ENCODE measurements around the gene SPOCD1.

Gene SPOCD1

DNA sequence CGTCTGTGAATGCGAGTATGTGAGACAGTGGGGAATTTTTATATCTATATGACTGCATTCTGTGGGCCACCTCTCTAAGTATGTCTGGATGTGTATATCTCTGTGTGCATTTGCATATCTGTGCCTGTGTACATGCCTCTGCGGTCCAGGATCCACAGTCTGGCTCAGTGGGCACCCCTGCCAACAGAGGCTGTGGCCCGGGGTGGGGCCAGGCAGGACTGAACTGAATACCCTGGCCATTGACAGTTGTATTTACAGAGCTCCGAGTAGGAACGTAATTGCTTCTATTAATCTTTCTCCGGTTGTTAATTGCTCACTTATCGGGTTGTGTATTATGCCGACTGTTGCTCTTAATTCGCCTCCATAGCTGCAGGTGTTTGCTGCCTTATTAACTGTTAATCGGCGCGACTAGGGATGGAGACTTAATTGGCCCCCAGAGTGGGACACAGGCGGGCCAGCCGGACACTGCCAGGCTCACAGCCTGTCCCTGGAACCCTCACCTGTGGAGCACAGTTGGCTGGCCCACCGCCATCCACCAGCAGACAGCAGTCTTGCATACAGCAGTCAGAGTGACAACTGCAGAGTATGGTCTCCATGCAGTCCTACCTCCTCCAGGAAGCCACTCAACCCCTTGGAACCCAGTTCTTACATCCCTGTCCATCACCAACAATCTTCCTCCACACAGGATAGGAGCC is 29.3 kb downstream of the SPOCD1 start:
- DNase-seq = no peak

GRCh38 chr1:31785947-31786290 is 29.9 kb downstream of the SPOCD1 start:
- DNase-seq = no peak

- no peak for DNase-seq
Observed at GRCh38 chr1:31785020-31785946, 30.5 kb downstream of the SPOCD1 start.

DNA sequence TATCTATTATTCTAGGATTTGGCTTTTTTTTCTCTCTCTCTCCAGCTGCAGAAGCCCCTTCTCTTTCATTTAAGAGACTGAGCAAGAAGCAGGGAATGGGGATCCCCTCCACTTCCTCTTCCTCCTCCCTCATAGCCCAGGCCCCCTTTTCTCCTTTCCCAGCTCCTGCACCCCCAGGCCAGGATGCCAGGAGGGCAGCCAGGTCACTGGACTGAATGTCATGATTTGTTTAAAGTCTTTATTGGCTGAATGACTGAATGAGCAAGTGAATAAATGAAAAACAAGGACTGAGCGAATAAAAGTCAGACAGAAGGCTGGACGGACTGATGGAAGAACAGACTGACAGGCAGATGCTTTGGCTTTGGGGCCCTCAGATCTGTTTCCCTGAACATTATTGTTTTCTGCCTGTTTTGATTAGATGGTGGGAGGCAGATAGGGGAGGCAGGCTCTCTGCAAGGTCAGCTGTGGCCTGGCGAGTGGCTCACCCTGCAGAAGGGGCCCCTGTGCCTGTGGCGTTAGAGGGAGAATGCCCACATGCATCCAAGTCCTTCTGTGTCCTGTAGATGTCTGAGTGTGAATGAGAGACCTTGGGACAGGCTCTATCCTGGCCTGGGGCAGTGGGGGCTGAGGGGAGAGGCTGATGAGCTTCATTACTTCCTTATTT is 31.3 kb downstream of the SPOCD1 start:
- no peak for DNase-seq

GRCh38 chr1:31783846-31784245 is 32.0 kb downstream of the SPOCD1 start:
- DNase-seq = no peak

DNA sequence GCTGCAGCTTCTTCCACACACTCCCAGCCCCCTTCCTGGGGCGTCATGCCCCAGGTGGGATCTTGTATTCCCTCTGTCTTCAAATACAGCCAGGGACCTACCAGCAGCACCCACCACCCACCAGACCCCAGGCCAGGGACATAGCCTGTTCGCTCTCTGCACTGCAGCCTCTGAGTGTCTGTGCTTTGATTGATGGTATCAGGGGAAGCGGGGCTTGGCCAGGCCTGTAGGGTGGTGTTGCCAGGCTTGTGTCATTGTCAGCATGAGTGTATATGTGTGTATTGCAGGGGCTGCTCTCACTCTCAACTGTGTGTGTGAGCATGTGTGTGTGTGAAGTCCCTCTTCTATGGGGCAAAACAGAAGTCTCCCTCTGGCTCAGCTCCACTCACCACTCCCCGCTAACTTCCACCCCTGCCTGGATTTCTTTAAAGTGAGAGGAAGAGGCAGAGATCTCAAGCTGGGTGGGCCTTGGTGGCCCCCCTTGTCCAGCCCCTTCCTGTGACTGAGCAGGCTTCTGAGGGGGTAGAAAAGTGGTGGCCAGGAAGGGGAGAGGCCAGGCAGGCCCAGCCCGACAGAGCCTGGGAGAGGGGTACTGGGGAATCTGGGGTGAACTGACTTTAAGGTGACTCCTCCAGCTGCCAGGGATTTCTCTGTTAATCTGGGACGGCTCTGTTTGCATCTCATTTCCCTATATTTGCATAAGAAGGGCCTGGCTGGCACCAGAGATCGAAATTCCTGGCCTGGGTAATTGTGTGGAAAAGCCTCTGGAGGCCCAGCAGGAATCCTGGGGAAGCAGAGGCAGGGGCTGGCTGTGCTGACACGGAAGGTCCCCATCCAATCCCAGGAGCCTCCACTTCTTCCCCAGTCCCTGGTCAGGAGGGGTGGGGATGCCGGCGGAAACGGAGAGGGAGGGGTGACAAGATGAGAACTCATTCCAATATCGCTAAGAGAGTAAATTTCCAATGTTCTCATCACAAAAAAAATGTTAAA is 33.1 kb downstream of the SPOCD1 start:
- DNase-seq = no peak

- no peak for DNase-seq
Observed at GRCh38 chr1:31781756-31782371, 34.0 kb downstream of the SPOCD1 start.

GRCh38 chr1:31781138-31781755 is 34.6 kb downstream of the SPOCD1 start:
- no peak for DNase-seq

DNA sequence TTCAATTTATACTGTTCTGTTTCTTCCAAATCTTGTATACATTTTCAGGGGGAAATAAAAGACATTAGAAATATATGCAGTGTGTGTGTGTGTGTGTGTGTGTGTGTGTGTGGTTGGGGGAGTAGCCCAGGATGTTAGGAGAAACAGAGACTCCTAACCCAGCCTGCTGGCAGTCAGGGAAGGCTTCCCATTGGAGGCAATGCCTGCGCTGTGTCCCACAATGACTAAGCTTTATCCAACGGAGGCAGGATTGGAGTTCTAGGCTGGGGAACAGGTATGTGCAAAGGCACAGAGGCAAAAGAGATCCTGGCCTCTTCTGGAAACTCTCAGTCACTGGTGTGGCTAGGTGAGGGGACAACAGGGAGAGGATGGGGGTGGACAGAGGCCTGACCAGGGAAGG is 35.2 kb downstream of the SPOCD1 start:
- DNase-seq = no peak

DNA sequence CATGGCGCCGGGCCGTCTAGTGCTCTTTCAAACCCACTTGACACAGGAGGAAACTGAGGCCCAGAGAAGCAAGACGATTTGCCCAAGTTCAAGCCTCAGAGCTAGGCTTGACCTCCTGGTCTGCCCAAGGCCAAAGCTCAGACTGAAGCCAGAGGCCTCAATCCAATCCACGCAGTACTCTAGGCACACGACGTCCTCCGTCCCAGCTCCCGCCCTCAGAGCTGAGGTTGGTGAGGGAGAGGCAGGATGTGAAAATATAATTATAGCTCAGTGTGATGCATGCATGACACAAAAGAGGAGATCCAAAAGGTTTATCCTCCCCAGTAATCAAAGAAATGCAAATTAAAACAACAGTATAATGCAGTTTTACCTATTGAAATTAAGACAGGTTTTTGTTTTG is 36.1 kb downstream of the SPOCD1 start:
- DNase-seq = no peak

GRCh38 chr1:31778763-31779488 is 36.9 kb downstream of the SPOCD1 start:
- no peak for DNase-seq

DNA sequence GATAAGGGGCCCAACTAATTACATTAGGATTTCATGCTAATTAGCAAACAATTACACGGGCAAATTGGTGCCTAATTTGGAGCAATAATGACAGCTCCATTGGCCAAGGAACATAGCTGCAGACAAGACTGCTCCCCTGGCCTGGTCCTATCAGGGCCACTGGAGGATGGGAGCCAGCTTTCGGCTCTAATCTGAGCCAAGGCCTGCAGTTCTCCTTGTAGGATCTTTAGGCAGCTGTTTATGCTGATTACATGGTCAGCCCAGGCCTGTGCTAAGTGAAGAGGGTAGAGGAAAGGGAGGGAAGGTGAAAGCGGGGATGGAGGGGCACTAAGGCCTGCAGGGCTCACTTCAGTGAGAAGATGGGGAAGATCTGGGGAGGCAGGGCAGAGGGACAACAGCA is 39.3 kb downstream of the SPOCD1 start:
- DNase-seq = no peak

- DNase-seq = no peak
Observed at GRCh38 chr1:31776032-31776431, 39.8 kb downstream of the SPOCD1 start.

DNA sequence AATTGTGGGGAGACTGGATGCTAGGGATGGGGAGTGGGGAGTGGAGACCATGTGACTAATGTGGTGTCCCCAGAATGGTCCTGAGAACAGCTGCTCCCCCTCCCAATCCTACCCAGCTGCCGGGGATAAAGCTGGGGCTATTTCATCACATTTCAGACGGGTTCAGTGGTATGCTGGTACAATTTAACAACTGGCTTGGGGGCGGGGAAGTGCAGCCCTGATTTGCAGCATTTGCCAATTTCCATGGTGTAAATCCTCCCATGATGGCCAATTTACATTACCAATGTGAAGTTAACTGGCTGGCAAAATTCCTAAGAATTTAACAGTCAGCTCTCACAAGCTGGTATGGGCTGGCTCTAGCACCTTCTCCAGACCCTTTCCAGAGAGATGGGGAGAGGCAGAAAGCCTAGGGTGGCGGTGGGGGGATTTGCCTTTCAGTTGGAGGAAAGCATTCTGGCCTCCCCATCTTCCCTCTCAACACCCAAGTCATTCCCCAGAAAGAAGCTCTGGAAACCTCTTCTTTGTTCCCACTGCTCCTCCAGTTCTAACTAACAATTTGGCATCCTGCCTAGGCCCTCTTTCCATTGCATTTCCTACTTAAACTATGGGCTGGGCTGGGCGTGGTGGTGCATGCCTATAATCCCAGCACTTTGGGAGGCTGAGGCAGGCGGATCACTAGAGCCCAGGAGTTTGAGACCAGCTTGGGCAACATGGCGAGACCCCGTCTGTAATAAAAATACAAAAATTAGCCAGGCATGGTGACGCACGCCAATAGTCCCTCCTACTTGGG is 40.4 kb downstream of the SPOCD1 start:
- DNase-seq = no peak

DNA sequence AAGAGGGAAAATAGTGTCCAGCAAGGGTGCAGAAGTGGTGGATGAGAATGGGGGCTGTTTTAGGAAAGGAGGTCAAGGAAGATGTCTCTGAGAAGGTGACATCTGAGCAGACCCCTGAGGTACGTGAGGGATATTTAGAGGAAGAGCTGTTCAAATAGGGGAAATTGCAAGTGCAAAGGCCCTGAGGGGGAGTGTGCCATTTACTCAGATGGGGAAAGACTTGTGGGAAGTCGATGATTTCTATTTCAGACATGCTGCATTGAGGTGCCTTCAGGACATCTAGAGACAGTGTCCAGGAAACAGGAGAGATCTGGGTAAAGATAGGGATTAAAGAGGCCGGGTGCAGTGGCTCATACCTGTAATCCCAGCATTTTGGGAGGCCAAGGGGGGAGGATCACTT is 41.3 kb downstream of the SPOCD1 start:
- DNase-seq = no peak

- no peak for DNase-seq
Observed at GRCh38 chr1:31773861-31774260, 42.0 kb downstream of the SPOCD1 start.

- DNase-seq = no peak
Observed at GRCh38 chr1:31772669-31773248, 43.1 kb downstream of the SPOCD1 start.

DNA sequence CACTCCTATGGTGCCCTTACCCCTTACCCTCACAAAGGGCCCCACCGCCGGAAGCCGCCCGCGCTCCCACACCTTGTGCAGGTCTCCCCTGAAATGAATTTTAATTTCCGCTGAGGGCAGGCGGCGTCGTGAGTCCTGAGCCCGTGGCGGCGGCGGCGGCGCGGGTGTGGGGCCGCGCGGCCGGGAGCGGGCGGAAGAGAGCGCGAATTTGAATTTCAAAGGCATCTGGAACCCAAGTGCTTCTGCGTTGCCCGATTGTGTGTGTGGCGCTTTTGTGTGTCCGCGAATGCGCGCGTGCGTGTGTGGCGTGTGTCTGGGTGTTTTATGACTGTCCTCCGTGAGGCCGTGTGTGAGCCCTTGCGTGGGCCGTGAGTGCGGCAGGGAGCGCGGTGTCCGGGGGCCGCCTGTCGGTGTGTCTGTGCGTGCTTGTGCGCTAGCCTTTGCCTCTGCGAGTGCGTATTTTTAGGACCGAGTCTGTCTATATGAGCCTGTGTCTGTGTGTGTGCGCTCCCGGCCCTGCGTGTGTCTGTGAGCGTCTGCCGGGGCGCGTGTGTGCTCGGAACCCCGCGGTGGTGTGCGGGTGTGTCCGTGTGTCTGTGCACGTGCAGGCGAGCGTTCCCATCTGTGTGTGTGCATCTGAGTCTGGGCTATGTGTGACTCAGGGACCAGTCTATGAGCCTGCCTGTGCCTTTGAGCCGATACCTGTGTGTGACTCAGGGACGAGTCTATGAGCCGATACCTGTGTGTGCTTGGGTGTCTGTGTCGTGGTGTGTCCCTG is 43.7 kb downstream of the SPOCD1 start:
- DNase-seq = no peak
